Ureter (tissue), 1 donor: Measurements from ENCODE around the gene WDR47. TPM values are rescaled to one million over a fixed set of nuclear protein-coding genes. Genes with fewer than 3 reads are reported as not detected.
"Not testable (repeated sequence)": the region's sequence is repeated elsewhere in the genome, so short reads cannot be mapped to it uniquely, and the experiment has no call there.

Source experiments
- DNase-seq: peaks from one replicate; pipeline ENCODE4 v3.0.0-alpha.2; 2020; ENCODE audit warnings: low spot score
- total RNA-seq: library from RNA; stranded (reverse); gene quantifications from one replicate; pipeline ENCODE4 v1.2.4, GENCODE V29; 2023
- donor health status: DM: yes; HTN: yes; CAD: no.

Gene WDR47
- total RNA-seq, 1 donor from 2014 or later = 18.8 TPM

- DNase-seq = no peak
Measured at GRCh38 chr1:108962681-108963051, 79.2 kb downstream of the WDR47 start.

GRCh38 chr1:108961752-108962486 lies 80.0 kb downstream of the WDR47 start:
- no peak for DNase-seq

- DNase-seq = no peak
Measured at GRCh38 chr1:108961198-108961597, 80.7 kb downstream of the WDR47 start.

- no peak for DNase-seq
Measured at GRCh38 chr1:108960719-108961118, 81.2 kb downstream of the WDR47 start.

- no peak for DNase-seq
Measured at GRCh38 chr1:108957888-108958287, 84.0 kb downstream of the WDR47 start.

GRCh38 chr1:108955881-108956280 lies 86.0 kb downstream of the WDR47 start:
- no peak for DNase-seq

- no peak for DNase-seq
Measured at GRCh38 chr1:108955111-108955510, 86.8 kb downstream of the WDR47 start.

- no peak for DNase-seq
Measured at GRCh38 chr1:108953452-108953851, 88.5 kb downstream of the WDR47 start.

- DNase-seq = no peak
Measured at GRCh38 chr1:108951242-108951641, 90.7 kb downstream of the WDR47 start.

- DNase-seq = no peak
Measured at GRCh38 chr1:108949044-108949443, 92.9 kb downstream of the WDR47 start.

GRCh38 chr1:108947871-108948525 lies 93.9 kb downstream of the WDR47 start:
- DNase-seq = no peak

GRCh38 chr1:108936170-108936569 lies 105.7 kb downstream of the WDR47 start:
- DNase-seq = no peak

GRCh38 chr1:108933944-108934343 lies 108.0 kb downstream of the WDR47 start:
- no peak for DNase-seq

GRCh38 chr1:108927565-108927964 lies 114.3 kb downstream of the WDR47 start:
- not testable (repeated sequence) for DNase-seq

GRCh38 chr1:108925920-108926319 lies 116.0 kb downstream of the WDR47 start:
- DNase-seq = no peak

Other genes starting within 250 kb of the WDR47 start
- gene AKNAD1, start 185.0 kb downstream of the WDR47 start, total RNA-seq = not detected
- 14.4 TPM for gene GPSM2, start 165.1 kb downstream of the WDR47 start, total RNA-seq
- 43.2 TPM for gene CLCC1, start 78.6 kb downstream of the WDR47 start, total RNA-seq
- gene TAF13, start 33.9 kb upstream of the WDR47 start, total RNA-seq = 27.0 TPM
- gene TMEM167B, start 48.7 kb upstream of the WDR47 start, total RNA-seq = 55.1 TPM
- gene ELAPOR1, start 72.0 kb upstream of the WDR47 start, total RNA-seq = 0.75 TPM
- gene SARS1, start 171.8 kb upstream of the WDR47 start, total RNA-seq = 239 TPM
- 19.2 TPM for gene CELSR2, start 207.4 kb upstream of the WDR47 start, total RNA-seq
- 3.1 TPM for gene PSRC1, start 241.0 kb upstream of the WDR47 start, total RNA-seq